Stomach (tissue), 4 donors: ENCODE results near the gene KLHL17.

ENCODE experiments used
- CTCF ChIP-seq, 7 experiments: fragments of 450-650 bp in 4 of 7; fragments of 200-600 bp in 3 of 7; sonication (generic) in 3 of 7; IDR thresholded peaks; one replicate each; pipeline ENCODE4 v1.5.1; 2016 to 2019; ENCODE audit warnings: antibody characterized with exemption in 7 of 7, control low read depth in 2 of 7, mild to moderate bottlenecking in 1 of 7
- POLR2A ChIP-seq, 4 donors: fragments of 450-650 bp; IDR thresholded peaks; one replicate each; pipeline ENCODE4 v1.6.1; 2016; ENCODE audit warnings: antibody characterized with exemption in 4 of 4, control low read depth in 2 of 4, mild to moderate bottlenecking in 1 of 4, moderate library complexity in 1 of 4
- POLR2AphosphoS5 ChIP-seq, 3 donors: sonication (generic); formaldehyde crosslinking; IDR thresholded peaks; one replicate each; pipeline ENCODE4 v1.6.1; 2016; ENCODE audit warnings: antibody characterized with exemption in 3 of 3

GRCh38 chr1:997993-998744 is 37.8 kb downstream of the KLHL17 start:
- no peak for TF ChIP-seq POLR2AphosphoS5 (IDR thresholded peaks at IDR 0.05)
- TF ChIP-seq CTCF (IDR thresholded peaks at IDR 0.05), result no peak
- TF ChIP-seq POLR2A (IDR thresholded peaks at IDR 0.05), result no peak
